Smooth muscle cell (in vitro differentiated cells): Measurements from ENCODE around the gene PDPR. TPM values are rescaled to one million over a fixed set of nuclear protein-coding genes. Genes with fewer than 3 reads are reported as not detected.

ENCODE experiments used
- DNase-seq: peaks from one replicate; lab custom pipeline; 2025; ENCODE audit not compliant: unreplicated experiment; lab: John Stamatoyannopoulos, UW
- H2AFZ ChIP-seq: fragments of 200-600 bp; sonication (generic); 2 replicates; pipeline ENCODE4 v1.6.0; 2016; ENCODE audit warnings: antibody characterized with exemption, low read depth, mild to moderate bottlenecking
- H3F3A ChIP-seq: fragments of 200-600 bp; sonication (generic); 2 replicates; pipeline ENCODE4 v1.6.0; 2017; ENCODE audit warnings: antibody characterized with exemption, low read depth
- H3K27ac ChIP-seq: fragments of 200-600 bp; sonication (generic); 2 replicates; pipeline ENCODE4 v1.5.1; 2016; ENCODE audit warnings: low read depth, mild to moderate bottlenecking
- H3K27me3 ChIP-seq: fragments of 200-600 bp; sonication (generic); 2 replicates; pipeline ENCODE4 v1.6.1; 2016; ENCODE audit warnings: low read depth, mild to moderate bottlenecking
- H3K36me3 ChIP-seq: fragments of 200-600 bp; sonication (generic); 2 replicates; pipeline ENCODE4 v1.5.1; 2016; ENCODE audit warnings: low read depth
- H3K4me1 ChIP-seq: fragments of 200-600 bp; sonication (generic); 2 replicates; pipeline ENCODE4 v1.5.1; 2016; ENCODE audit warnings: low read depth
- H3K4me2 ChIP-seq: fragments of 200-600 bp; sonication (generic); 2 replicates; pipeline ENCODE4 v1.6.0; 2016; ENCODE audit warnings: mild to moderate bottlenecking
- H3K4me3 ChIP-seq: fragments of 200-600 bp; sonication (generic); 2 replicates; pipeline ENCODE4 v1.5.1; 2016; ENCODE audit warnings: mild to moderate bottlenecking
- H3K79me2 ChIP-seq: fragments of 200-600 bp; sonication (generic); 2 replicates; pipeline ENCODE4 v1.6.0; 2016; ENCODE audit warnings: low read depth, mild to moderate bottlenecking
- H3K9ac ChIP-seq: fragments of 200-600 bp; sonication (generic); 2 replicates; pipeline ENCODE4 v1.6.0; 2016; ENCODE audit warnings: low read depth
- H3K9me3 ChIP-seq: fragments of 200-600 bp; sonication (generic); replicated peaks from 2 replicates; pipeline ENCODE4 v1.5.1; 2016; ENCODE audit warnings: low read depth
- H4K20me1 ChIP-seq: fragments of 200-600 bp; sonication (generic); 2 replicates; pipeline ENCODE4 v1.6.0; 2016; ENCODE audit warnings: low read depth
- CTCF ChIP-seq: fragments of 200-600 bp; sonication (generic); IDR thresholded peaks from 2 replicates; pipeline ENCODE4 v1.5.1; 2017; ENCODE audit warnings: borderline replicate concordance, mild to moderate bottlenecking, antibody characterized with exemption; ENCODE audit not compliant: insufficient read depth, poor library complexity, severe bottlenecking
- WGBS: methylation state at CpG from one replicate; pipeline ENCODE4 v1.1.7; 2016; ENCODE audit warnings: low lambda C conversion rate; 5-methylcytosine and 5-hydroxymethylcytosine counted together
- polyA plus RNA-seq: library from polyadenylated mRNA; unstranded; fragments of >200 nt; fragmentation: Nextera tagmentation; extraction: Ambion mirVana; gene quantifications from 2 replicates; pipeline ENCODE4 v1.2.1, GENCODE V29; 2016
- total RNA-seq: library from RNA; depleted of rRNA; stranded (reverse); fragments of >200 nt; gene quantifications from 2 replicates; pipeline ENCODE4 v1.2.3, GENCODE V29; 2014

The PDPR gene
- total and polyA plus RNA-seq, 2 experiments from 2014 or later = 5.7 to 11.2 TPM

GRCh38 chr16:70157105-70157476 is 43.0 kb downstream of the PDPR start:
- Histone ChIP-seq H3K4me2 (no peak overlapping the region), H3K4me1 (no peaks in the 10 kb centered on the region), H3K9ac (no peak overlapping the region), H4K20me1 (peaks cover 3% of the 10 kb centered on the region), H3K79me2 (no peaks in the 10 kb centered on the region), H2AFZ (no peak overlapping the region), H3K36me3 (peaks cover 5% of the 10 kb centered on the region), H3F3A (peaks cover 6% of the 10 kb centered on the region), H3K27ac (no peak overlapping the region), H3K27me3 (no peaks in the 10 kb centered on the region), H3K4me3 (no peak overlapping the region), H3K9me3 (no peaks in the 10 kb centered on the region)
- 94% methylated on average over 11 of the region's 11 CpGs for WGBS
- no peak for DNase-seq
- no peak for TF ChIP-seq CTCF

- Histone ChIP-seq H3F3A (peaks cover 9% of the 10 kb centered on the region), H3K79me2 (no peaks in the 10 kb centered on the region), H3K9ac (no peak overlapping the region), H3K36me3 (peaks cover 5% of the 10 kb centered on the region), H3K4me1 (no peaks in the 10 kb centered on the region), H3K4me2 (no peak overlapping the region), H3K4me3 (no peak overlapping the region), H3K27ac (no peak overlapping the region), H2AFZ (no peak overlapping the region), H4K20me1 (peaks cover 7% of the 10 kb centered on the region), H3K9me3 (no peaks in the 10 kb centered on the region), H3K27me3 (no peaks in the 10 kb centered on the region)
- no peak for DNase-seq
- 96% methylated on average over 8 of the region's 8 CpGs for WGBS
- no peak for TF ChIP-seq CTCF
Observed at GRCh38 chr16:70157477-70158260, 43.5 kb downstream of the PDPR start.

DNA sequence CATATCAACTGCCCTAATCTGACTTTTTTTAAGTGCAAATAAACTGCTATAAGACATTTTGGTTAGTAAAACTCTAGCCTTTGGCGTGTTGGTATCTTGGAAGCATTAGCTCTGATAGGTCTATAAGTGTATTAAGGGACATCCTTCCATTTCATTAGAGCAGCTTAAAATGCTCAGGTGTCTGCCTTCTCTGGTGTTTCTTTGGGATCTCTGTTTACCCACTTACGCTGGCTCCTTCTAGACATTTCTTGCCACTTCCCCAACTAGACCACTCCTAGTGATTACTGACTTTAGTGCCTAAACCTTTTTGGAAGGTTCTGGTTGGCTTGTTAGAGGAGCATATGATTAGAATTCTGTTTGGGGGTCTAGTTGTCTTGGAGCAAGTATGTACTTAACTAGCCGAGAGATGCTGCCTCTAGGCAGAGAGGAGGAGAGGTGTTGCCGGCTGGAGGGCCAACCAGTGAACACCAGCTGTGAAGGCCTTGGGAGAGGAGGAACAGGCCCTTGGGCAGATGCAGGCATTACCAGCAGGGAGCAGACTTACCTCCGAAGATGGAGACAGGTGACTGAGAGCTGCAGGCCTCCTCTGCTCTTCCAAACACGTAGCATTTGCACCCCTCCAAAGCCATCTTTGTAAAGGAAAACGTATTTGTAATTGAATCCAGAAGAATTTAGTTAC is 44.3 kb downstream of the PDPR start:
- Histone ChIP-seq H3K79me2 (no peaks in the 10 kb centered on the region), H4K20me1 (peaks cover 7% of the 10 kb centered on the region), H3K9ac (no peak overlapping the region), H3K27me3 (no peaks in the 10 kb centered on the region), H3K36me3 (peaks cover 5% of the 10 kb centered on the region), H2AFZ (no peak overlapping the region), H3K9me3 (no peaks in the 10 kb centered on the region), H3K4me3 (no peak overlapping the region), H3K27ac (no peak overlapping the region), H3K4me2 (no peak overlapping the region), H3K4me1 (no peaks in the 10 kb centered on the region), H3F3A (peaks cover 9% of the 10 kb centered on the region)
- no peak for DNase-seq
- no peak for TF ChIP-seq CTCF
- 97% methylated on average over 7 of the region's 7 CpGs for WGBS
